Keratinocyte (primary cell): ENCODE results near the gene MIEF2. TPM values are rescaled to one million over a fixed set of nuclear protein-coding genes. Genes with fewer than 3 reads are reported as not detected.

Experiments used
- DNase-seq: peaks from one replicate; pipeline ENCODE4 v3.0.0-alpha.2; 2011; ENCODE audit warnings: low read depth, missing footprints, low spot score
- FAIRE-seq: peaks from 2 replicates; lab custom pipeline; 2011; peaks lifted over from hg19 to GRCh38; lab: Jason Lieb, UNC
- H2AFZ ChIP-seq: 2 replicates; pipeline ENCODE4 v1.6.0; 2012; ENCODE audit warnings: low read length, control low read depth, inconsistent platforms; ENCODE audit not compliant: control insufficient read depth
- H3K27ac ChIP-seq: 2 replicates; pipeline ENCODE4 v1.5.1; 2011; ENCODE audit warnings: low read length; ENCODE audit not compliant: control insufficient read depth, insufficient read depth
- H3K27me3 ChIP-seq: 3 replicates; pipeline ENCODE4 v1.6.0; 2011; ENCODE audit warnings: low read length; ENCODE audit not compliant: control insufficient read depth, insufficient read depth; ENCODE audit errors: extremely low read depth
- H3K36me3 ChIP-seq, 2 experiments: 2 replicates in 1 of 2; 3 replicates in 1 of 2; pipeline ENCODE4 v1.5.1; 2011; ENCODE audit warnings: low read length in 2 of 2, mild to moderate bottlenecking in 1 of 2; ENCODE audit not compliant: control insufficient read depth in 2 of 2, insufficient read depth in 2 of 2; ENCODE audit errors: extremely low read depth in 1 of 2
- H3K4me1 ChIP-seq: 3 replicates; pipeline ENCODE4 v1.5.1; 2011; ENCODE audit warnings: low read length; ENCODE audit not compliant: control insufficient read depth, insufficient read depth; ENCODE audit errors: extremely low read depth
- H3K4me2 ChIP-seq: 3 replicates; pipeline ENCODE4 v1.6.0; 2011; ENCODE audit warnings: low read depth, low read length; ENCODE audit not compliant: control insufficient read depth, insufficient read depth; ENCODE audit errors: extremely low read depth
- H3K4me3 ChIP-seq, 3 experiments: fragments of 200-600 bp in 1 of 3; sonication (generic) in 1 of 3; 2 replicates in 2 of 3; 3 replicates in 1 of 3; pipeline ENCODE4 v1.5.1; 2011 to 2016; ENCODE audit warnings: low read length in 3 of 3, mild to moderate bottlenecking in 3 of 3, control low read depth in 2 of 3, inconsistent platforms in 1 of 3, low read depth in 1 of 3, mixed read lengths in 1 of 3, mixed run types in 1 of 3, moderate library complexity in 1 of 3; ENCODE audit not compliant: control insufficient read depth in 2 of 3, insufficient read depth in 2 of 3; ENCODE audit errors: extremely low read depth in 1 of 3
- H3K79me2 ChIP-seq: 2 replicates; pipeline ENCODE4 v1.6.0; 2012; ENCODE audit warnings: low read length; ENCODE audit not compliant: control insufficient read depth, insufficient read depth
- H3K9ac ChIP-seq: 3 replicates; pipeline ENCODE4 v1.6.0; 2011; ENCODE audit warnings: low read length; ENCODE audit not compliant: control insufficient read depth, insufficient read depth; ENCODE audit errors: extremely low read depth
- H3K9me1 ChIP-seq: 3 replicates; pipeline ENCODE4 v1.6.0; 2011; ENCODE audit warnings: low read length; ENCODE audit not compliant: control insufficient read depth, insufficient read depth; ENCODE audit errors: extremely low read depth
- H3K9me3 ChIP-seq: 2 replicates; pipeline ENCODE4 v1.5.1; 2012; ENCODE audit warnings: low read depth, low read length; ENCODE audit not compliant: control insufficient read depth
- H4K20me1 ChIP-seq: 3 replicates; pipeline ENCODE4 v1.6.0; 2011; ENCODE audit warnings: low read length; ENCODE audit not compliant: control insufficient read depth, insufficient read depth; ENCODE audit errors: extremely low read depth
- EZH2 ChIP-seq: IDR thresholded peaks from one replicate; pipeline ENCODE4 v1.6.1; 2012; ENCODE audit warnings: inconsistent platforms, mild to moderate bottlenecking, low read length, moderate library complexity
- dilution Hi-C: fragments of 300-500 bp; cut with MboI; formaldehyde crosslinking; loops from one replicate; pipeline ENCODE4 v1.7.0; 2020; ENCODE audit warnings: low sequenced_read_pairs; ENCODE audit not compliant: extremely low pct_ligation_motif_present
- polyA plus RNA-seq, 5 experiments: library from polyadenylated mRNA; depleted of rRNA in 3 of 5; stranded (reverse) in 3 of 5; stranded (forward) in 1 of 5; unstranded in 1 of 5; fragments of >200 nt; gene quantifications; 1 replicate in 1 of 5; 2 replicates in 3 of 5; 3 replicates in 1 of 5; pipeline versions ENCODE4 v1.2.1 to v1.2.3, GENCODE V29; 2011 to 2012; ENCODE audit warnings: missing spikeins in 2 of 5, low read depth in 1 of 5, low replicate concordance in 1 of 5
- TF ChIP-seq, protein P1 (sequence below), 3 experiments: IDR thresholded peaks in 1 of 3; conservative IDR thresholded peaks in 1 of 3; optimal IDR thresholded peaks in 1 of 3; 2 replicates in 2 of 3; 3 replicates in 1 of 3; pipeline versions ENCODE3 to v1.5.1; 2011; ENCODE audit warnings: low read length in 3 of 3, mild to moderate bottlenecking in 3 of 3, moderate library complexity in 2 of 3, control low read depth in 1 of 3, inconsistent platforms in 1 of 3; ENCODE audit not compliant: insufficient read depth in 2 of 3; ENCODE audit errors: extremely low read depth in 1 of 3

MIEF2 gene
- polyA plus RNA-seq, 1 donor (not counting 4 experiments of a cell fraction or from before 2014, with no cell fraction given), result 7.9 TPM

DNA sequence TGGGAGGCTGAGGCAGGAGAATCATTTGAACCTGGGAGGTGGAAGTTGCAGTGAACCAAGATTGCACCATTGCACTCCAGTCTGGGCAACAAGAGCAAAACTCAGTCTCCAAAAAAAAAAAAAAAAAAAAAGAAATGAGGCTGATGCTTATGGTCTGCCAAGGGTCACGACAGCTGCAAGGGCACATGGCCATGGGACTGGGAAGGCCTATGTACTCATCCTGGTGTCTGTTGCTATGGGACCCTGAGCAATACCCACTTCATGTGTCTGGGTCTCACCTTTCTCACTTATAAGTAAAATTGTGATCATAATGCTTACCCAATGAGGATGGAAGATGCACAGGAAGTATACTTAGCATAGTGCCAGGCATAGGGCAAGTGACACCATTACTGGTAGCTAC, 16.6 kb downstream of the MIEF2 start:
- Histone ChIP-seq H3K79me2 (no peaks in the 10 kb centered on the region), H3K36me3 (peaks cover 37 to 42% of the 10 kb centered on the region in 2 experiments), H3K4me1 (no peaks in the 10 kb centered on the region), H3K4me3 (no peak overlapping the region), H3K27ac (no peak overlapping the region), H2AFZ (no peak overlapping the region), H3K9me1 (no peaks in the 10 kb centered on the region), H3K9ac (no peak overlapping the region), H3K9me3 (no peaks in the 10 kb centered on the region), H3K4me2 (no peak overlapping the region), H4K20me1 (no peaks in the 10 kb centered on the region), H3K27me3 (no peaks in the 10 kb centered on the region)
- DNase-seq (no peak), FAIRE-seq (no peak)
- dilution Hi-C loops, result no loop called here
- TF ChIP-seq EZH2, result no peak
- TF ChIP-seq, protein P1, sequence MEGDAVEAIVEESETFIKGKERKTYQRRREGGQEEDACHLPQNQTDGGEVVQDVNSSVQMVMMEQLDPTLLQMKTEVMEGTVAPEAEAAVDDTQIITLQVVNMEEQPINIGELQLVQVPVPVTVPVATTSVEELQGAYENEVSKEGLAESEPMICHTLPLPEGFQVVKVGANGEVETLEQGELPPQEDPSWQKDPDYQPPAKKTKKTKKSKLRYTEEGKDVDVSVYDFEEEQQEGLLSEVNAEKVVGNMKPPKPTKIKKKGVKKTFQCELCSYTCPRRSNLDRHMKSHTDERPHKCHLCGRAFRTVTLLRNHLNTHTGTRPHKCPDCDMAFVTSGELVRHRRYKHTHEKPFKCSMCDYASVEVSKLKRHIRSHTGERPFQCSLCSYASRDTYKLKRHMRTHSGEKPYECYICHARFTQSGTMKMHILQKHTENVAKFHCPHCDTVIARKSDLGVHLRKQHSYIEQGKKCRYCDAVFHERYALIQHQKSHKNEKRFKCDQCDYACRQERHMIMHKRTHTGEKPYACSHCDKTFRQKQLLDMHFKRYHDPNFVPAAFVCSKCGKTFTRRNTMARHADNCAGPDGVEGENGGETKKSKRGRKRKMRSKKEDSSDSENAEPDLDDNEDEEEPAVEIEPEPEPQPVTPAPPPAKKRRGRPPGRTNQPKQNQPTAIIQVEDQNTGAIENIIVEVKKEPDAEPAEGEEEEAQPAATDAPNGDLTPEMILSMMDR (optimal IDR thresholded peaks at IDR 0.05 in 1 of 3, IDR thresholded peaks at IDR 0.05 in 1 of 3, conservative IDR thresholded peaks at IDR 0.05 in 1 of 3; ENCODE audit: extremely low read depth in 1 of 3, insufficient read depth in 2 of 3, low read length in 3 of 3), result no peak

DNA sequence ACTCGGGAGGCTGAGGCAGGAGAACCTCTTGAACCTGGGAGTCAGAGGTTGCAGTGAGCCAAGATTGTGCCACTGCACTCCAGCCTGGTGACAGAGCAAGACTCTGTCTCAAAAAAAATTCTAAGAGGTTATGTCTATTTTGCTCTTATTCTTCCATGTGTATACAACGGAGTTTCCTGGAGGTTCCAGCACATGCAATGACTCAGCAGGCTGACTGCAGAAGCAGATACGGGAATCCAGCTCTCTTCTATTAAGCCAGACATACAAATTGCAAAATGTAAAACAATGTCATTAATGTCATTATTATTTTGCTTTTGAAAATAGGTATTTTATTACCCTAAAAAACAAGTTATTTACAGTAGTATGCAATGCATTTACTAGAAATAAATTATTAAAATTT, 18.4 kb downstream of the MIEF2 start:
- DNase-seq, result no peak
- Histone ChIP-seq H3K4me1 (no peaks in the 10 kb centered on the region), H3K27me3 (no peaks in the 10 kb centered on the region), H3K79me2 (no peaks in the 10 kb centered on the region), H3K4me3 (no peak overlapping the region), H3K36me3 (peaks cover 41 to 47% of the 10 kb centered on the region in 2 experiments), H4K20me1 (no peaks in the 10 kb centered on the region), H3K9me3 (no peaks in the 10 kb centered on the region), H3K27ac (no peak overlapping the region), H2AFZ (no peak overlapping the region), H3K9me1 (no peaks in the 10 kb centered on the region), H3K9ac (no peak overlapping the region), H3K4me2 (no peak overlapping the region)
- TF ChIP-seq, protein P1 (optimal IDR thresholded peaks at IDR 0.05 in 1 of 3, IDR thresholded peaks at IDR 0.05 in 1 of 3, conservative IDR thresholded peaks at IDR 0.05 in 1 of 3; ENCODE audit: extremely low read depth in 1 of 3, insufficient read depth in 2 of 3, low read length in 3 of 3), result no peak
- no peak for TF ChIP-seq EZH2
- FAIRE-seq, result no peak
- dilution Hi-C loops, result no loop called here
